HCT116 (cell line): ENCODE measurements around the gene FKBP15. TPM values are rescaled to one million over a fixed set of nuclear protein-coding genes. Genes with fewer than 3 reads are reported as not detected.

Source experiments
- ATAC-seq: fragments of 200-7000 bp; cut with Tn5 transposase; 2 replicates; pipeline ENCODE4 v1.9.1; 2020; ENCODE audit warnings: mild to moderate bottlenecking, moderate library complexity
- BruUV-seq: library from RNA; stranded (reverse); fragments of 400-500 nt; replicated peaks from 2 replicates; lab custom pipeline; 2021; lab: Mats Ljungman, UMichigan
- CTCF ChIA-PET: fragments of 300-600 bp; sonication (Branson Sonifier 250); formaldehyde crosslinking; loops from one replicate; lab custom pipeline; 2021; ENCODE audit warnings: antibody characterized with exemption; lab: Charles Lee
- POLR2A ChIA-PET: fragments of 300-600, 350-600 bp; sonication (Branson Sonifier 250); formaldehyde crosslinking; loops from one replicate; lab custom pipeline; 2021; ENCODE audit warnings: antibody characterized with exemption; lab: Charles Lee
- RAD21 ChIA-PET, 2 experiments: fragments of 300-600 bp; sonication (Branson Sonifier 250); formaldehyde crosslinking; loops; one replicate each; lab custom pipeline; 2023; ENCODE audit warnings: low total read pairs in 2 of 2; ENCODE audit not compliant: uncharacterized antibody in 2 of 2, unreplicated experiment in 2 of 2, low non-redundant PET in 1 of 2; lab: Charles Lee
- DNase-seq: peaks from one replicate; pipeline ENCODE4 v3.0.0-alpha.2; 2010; ENCODE audit warnings: low read depth, low spot score
- H2AFZ ChIP-seq: fragments of 200-600 bp; shearing (Covaris generic), sonication (generic); 2 replicates; pipeline ENCODE4 v1.6.1; 2017; ENCODE audit warnings: low read depth, mixed run types, mixed read lengths, antibody characterized with exemption, low read length; ENCODE audit not compliant: poor library complexity, severe bottlenecking
- H3K27ac ChIP-seq: 2 replicates; pipeline ENCODE4 v1.5.1; 2012; ENCODE audit warnings: low read depth, low read length
- H3K27me3 ChIP-seq: fragments of 200-600 bp; sonication (generic); 2 replicates; pipeline ENCODE4 v1.6.1; 2016; ENCODE audit warnings: mixed run types, low read length, mixed read lengths; ENCODE audit not compliant: insufficient read depth
- H3K36me3 ChIP-seq, 2 experiments: fragments of 200-500 bp in 1 of 2; fragments of 200-600 bp in 1 of 2; sonication (Bioruptor generic) in 1 of 2; sonication (generic) in 1 of 2; 2 replicates each; pipeline versions ENCODE4 v1.5.1 to v1.6.1; 2014 to 2016; ENCODE audit warnings: low read length in 2 of 2, inconsistent platforms in 1 of 2, mixed read lengths in 1 of 2, mixed run types in 1 of 2; ENCODE audit not compliant: insufficient read depth in 2 of 2, control insufficient read depth in 1 of 2
- H3K4me1 ChIP-seq, 2 experiments: fragments of 200-600 bp in 1 of 2; sonication (generic) in 1 of 2; 2 replicates each; pipeline versions ENCODE4 v1.5.1 to v1.6.1; 2012 to 2017; ENCODE audit warnings: low read length in 2 of 2, inconsistent platforms in 1 of 2, mild to moderate bottlenecking in 1 of 2, mixed read lengths in 1 of 2, mixed run types in 1 of 2, moderate library complexity in 1 of 2; ENCODE audit not compliant: insufficient read depth in 2 of 2, control insufficient read depth in 1 of 2
- H3K4me2 ChIP-seq: fragments of 200-600 bp; sonication (generic); 2 replicates; pipeline ENCODE4 v1.6.1; 2017; ENCODE audit warnings: mixed run types, low read length, mixed read lengths
- H3K4me3 ChIP-seq, 2 experiments: fragments of 200-600 bp in 1 of 2; sonication (generic) in 1 of 2; replicated peaks in 1 of 2; 2 replicates each; pipeline ENCODE4 v1.5.1; 2011 to 2016; ENCODE audit warnings: low read length in 2 of 2, control low read depth in 1 of 2, low read depth in 1 of 2, mild to moderate bottlenecking in 1 of 2, mixed read lengths in 1 of 2, mixed run types in 1 of 2
- H3K79me2 ChIP-seq: fragments of 200-600 bp; sonication (generic); 2 replicates; pipeline ENCODE4 v1.6.1; 2017; ENCODE audit warnings: mild to moderate bottlenecking, mixed run types, low read length, moderate library complexity, mixed read lengths; ENCODE audit not compliant: insufficient read depth
- H3K9ac ChIP-seq: fragments of 200-600 bp; sonication (generic); 2 replicates; pipeline ENCODE4 v1.6.1; 2016; ENCODE audit warnings: low read length, mixed read lengths
- H3K9me2 ChIP-seq: fragments of 200-600 bp; sonication (generic), shearing (Covaris generic); 2 replicates; pipeline ENCODE4 v1.6.1; 2017; ENCODE audit warnings: mixed run types, mild to moderate bottlenecking, moderate library complexity; ENCODE audit not compliant: insufficient read depth
- H3K9me3 ChIP-seq, 2 experiments: fragments of 200-500 bp in 1 of 2; fragments of 200-600 bp in 1 of 2; sonication (Bioruptor generic) in 1 of 2; sonication (generic) in 1 of 2; 2 replicates each; pipeline ENCODE4 v1.6.1; 2014 to 2017; ENCODE audit warnings: low read length in 2 of 2, mixed read lengths in 2 of 2, inconsistent platforms in 1 of 2, low read depth in 1 of 2, mild to moderate bottlenecking in 1 of 2, mixed run types in 1 of 2, moderate library complexity in 1 of 2; ENCODE audit not compliant: control insufficient read depth in 1 of 2, insufficient read depth in 1 of 2
- H4K20me1 ChIP-seq: fragments of 200-600 bp; sonication (generic), shearing (Covaris generic); 2 replicates; pipeline ENCODE4 v1.6.1; 2017; ENCODE audit warnings: mixed run types, mild to moderate bottlenecking, moderate library complexity; ENCODE audit not compliant: insufficient read depth
- CBX3 ChIP-seq: IDR thresholded peaks from 2 replicates; pipeline ENCODE4 v1.6.1; 2012; ENCODE audit warnings: low read depth
- CEBPB ChIP-seq: IDR thresholded peaks from 2 replicates; pipeline ENCODE4 v1.6.1; 2012; ENCODE audit warnings: low read depth
- ELF1 ChIP-seq: IDR thresholded peaks from 2 replicates; pipeline ENCODE4 v1.6.1; 2012; ENCODE audit warnings: low read depth, borderline replicate concordance
- EZH2 ChIP-seq: fragments of 200-600 bp; sonication (generic); IDR thresholded peaks from 2 replicates; pipeline ENCODE4 v1.6.1; 2017; ENCODE audit warnings: antibody characterized with exemption, mixed run types
- RAD21 ChIP-seq: IDR thresholded peaks from 2 replicates; pipeline ENCODE4 v1.6.1; 2012; ENCODE audit warnings: low read depth, mild to moderate bottlenecking
- SIN3A ChIP-seq: IDR thresholded peaks from 2 replicates; pipeline ENCODE4 v1.6.1; 2012; ENCODE audit warnings: low read depth
- SP1 ChIP-seq: IDR thresholded peaks from 2 replicates; pipeline ENCODE4 v1.6.1; 2012; ENCODE audit warnings: low read depth
- SRF ChIP-seq: IDR thresholded peaks from 2 replicates; pipeline ENCODE4 v1.6.1; 2012; ENCODE audit warnings: low read depth
- TCF7L2 ChIP-seq: IDR thresholded peaks from 2 replicates; pipeline ENCODE4 v1.7.0; 2011; ENCODE audit warnings: borderline replicate concordance, inconsistent platforms; ENCODE audit not compliant: insufficient read depth, insufficient read length; ENCODE audit errors: extremely low read depth
- intact Hi-C: fragments of 100-400 bp; cut with micrococcal nuclease; formaldehyde crosslinking; loops from 2 replicates; pipeline ENCODE4 v1.10.0; 2022
- total RNA-seq: library from RNA; stranded (reverse); gene quantifications from one replicate; pipeline ENCODE4 v1.2.1, GENCODE V29; 2021; ENCODE audit not compliant: unreplicated experiment
- TF ChIP-seq, protein P1 (sequence below): IDR thresholded peaks from 2 replicates; pipeline ENCODE4 v1.6.1; 2012; ENCODE audit warnings: low read depth
- TF ChIP-seq, protein P2 (sequence below): IDR thresholded peaks from 2 replicates; pipeline ENCODE4 v1.6.1; 2011; ENCODE audit warnings: mild to moderate bottlenecking, low read length, moderate library complexity; ENCODE audit not compliant: insufficient replicate concordance; ENCODE audit errors: extremely low read depth

The FKBP15 gene
- total RNA-seq, 1 experiment from 2014 or later, result 13.8 TPM

DNA sequence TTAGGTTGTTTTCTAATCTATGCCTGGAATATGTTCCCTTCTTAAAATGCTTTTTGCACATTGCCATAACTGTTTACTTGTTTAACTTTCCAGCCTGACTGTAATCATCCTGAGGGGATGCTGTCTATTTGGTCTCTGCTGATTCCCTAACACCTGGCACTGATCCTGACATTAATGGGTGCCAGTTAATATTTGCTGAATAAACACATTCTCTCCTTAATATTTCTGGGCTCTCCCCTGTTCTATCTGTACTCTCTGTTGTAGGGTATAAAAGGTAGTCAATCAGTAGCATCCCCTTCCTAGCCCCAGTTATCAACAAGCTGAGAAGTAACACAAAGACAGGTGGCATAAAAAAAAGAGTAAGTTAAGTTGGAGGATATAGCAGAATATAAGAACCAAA lies 91.6 kb downstream of the FKBP15 start:
- no peak for ATAC-seq
- Histone ChIP-seq H4K20me1 (no peaks in the 10 kb centered on the region), H3K27ac (no peak overlapping the region), H3K9ac (no peak overlapping the region), H3K9me2 (no peaks in the 10 kb centered on the region), H3K79me2 (no peaks in the 10 kb centered on the region), H3K9me3 (no peaks in the 10 kb centered on the region), H3K4me2 (no peak overlapping the region), H3K4me3 (no peak overlapping the region), H3K4me1 (no peaks in the 10 kb centered on the region), H3K36me3 (no peaks in the 10 kb centered on the region), H3K27me3 (peaks cover 23% of the 10 kb centered on the region; the same call in 1 of the 2 replicates), H2AFZ (no peak overlapping the region)
- no peak for DNase-seq
- BruUV-seq, result no TSS peak
- RAD21 ChIA-PET, result no interaction called here
- intact Hi-C loops, result no loop called here
- TF ChIP-seq, protein P1, sequence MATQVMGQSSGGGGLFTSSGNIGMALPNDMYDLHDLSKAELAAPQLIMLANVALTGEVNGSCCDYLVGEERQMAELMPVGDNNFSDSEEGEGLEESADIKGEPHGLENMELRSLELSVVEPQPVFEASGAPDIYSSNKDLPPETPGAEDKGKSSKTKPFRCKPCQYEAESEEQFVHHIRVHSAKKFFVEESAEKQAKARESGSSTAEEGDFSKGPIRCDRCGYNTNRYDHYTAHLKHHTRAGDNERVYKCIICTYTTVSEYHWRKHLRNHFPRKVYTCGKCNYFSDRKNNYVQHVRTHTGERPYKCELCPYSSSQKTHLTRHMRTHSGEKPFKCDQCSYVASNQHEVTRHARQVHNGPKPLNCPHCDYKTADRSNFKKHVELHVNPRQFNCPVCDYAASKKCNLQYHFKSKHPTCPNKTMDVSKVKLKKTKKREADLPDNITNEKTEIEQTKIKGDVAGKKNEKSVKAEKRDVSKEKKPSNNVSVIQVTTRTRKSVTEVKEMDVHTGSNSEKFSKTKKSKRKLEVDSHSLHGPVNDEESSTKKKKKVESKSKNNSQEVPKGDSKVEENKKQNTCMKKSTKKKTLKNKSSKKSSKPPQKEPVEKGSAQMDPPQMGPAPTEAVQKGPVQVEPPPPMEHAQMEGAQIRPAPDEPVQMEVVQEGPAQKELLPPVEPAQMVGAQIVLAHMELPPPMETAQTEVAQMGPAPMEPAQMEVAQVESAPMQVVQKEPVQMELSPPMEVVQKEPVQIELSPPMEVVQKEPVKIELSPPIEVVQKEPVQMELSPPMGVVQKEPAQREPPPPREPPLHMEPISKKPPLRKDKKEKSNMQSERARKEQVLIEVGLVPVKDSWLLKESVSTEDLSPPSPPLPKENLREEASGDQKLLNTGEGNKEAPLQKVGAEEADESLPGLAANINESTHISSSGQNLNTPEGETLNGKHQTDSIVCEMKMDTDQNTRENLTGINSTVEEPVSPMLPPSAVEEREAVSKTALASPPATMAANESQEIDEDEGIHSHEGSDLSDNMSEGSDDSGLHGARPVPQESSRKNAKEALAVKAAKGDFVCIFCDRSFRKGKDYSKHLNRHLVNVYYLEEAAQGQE, result no peak
- TF ChIP-seq RAD21, result no peak
- TF ChIP-seq CBX3, result no peak
- TF ChIP-seq SRF, result no peak
- TF ChIP-seq, protein P2, sequence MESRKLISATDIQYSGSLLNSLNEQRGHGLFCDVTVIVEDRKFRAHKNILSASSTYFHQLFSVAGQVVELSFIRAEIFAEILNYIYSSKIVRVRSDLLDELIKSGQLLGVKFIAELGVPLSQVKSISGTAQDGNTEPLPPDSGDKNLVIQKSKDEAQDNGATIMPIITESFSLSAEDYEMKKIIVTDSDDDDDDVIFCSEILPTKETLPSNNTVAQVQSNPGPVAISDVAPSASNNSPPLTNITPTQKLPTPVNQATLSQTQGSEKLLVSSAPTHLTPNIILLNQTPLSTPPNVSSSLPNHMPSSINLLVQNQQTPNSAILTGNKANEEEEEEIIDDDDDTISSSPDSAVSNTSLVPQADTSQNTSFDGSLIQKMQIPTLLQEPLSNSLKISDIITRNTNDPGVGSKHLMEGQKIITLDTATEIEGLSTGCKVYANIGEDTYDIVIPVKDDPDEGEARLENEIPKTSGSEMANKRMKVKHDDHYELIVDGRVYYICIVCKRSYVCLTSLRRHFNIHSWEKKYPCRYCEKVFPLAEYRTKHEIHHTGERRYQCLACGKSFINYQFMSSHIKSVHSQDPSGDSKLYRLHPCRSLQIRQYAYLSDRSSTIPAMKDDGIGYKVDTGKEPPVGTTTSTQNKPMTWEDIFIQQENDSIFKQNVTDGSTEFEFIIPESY, result no peak
- TF ChIP-seq TCF7L2, result no peak
- TF ChIP-seq CEBPB, result no peak
- TF ChIP-seq ELF1, result no peak
- TF ChIP-seq SP1, result no peak
- no peak for TF ChIP-seq SIN3A
- no peak for TF ChIP-seq EZH2
- CTCF ChIA-PET, result no interaction called here
- POLR2A ChIA-PET, result no interaction called here
